ENCODE results near the gene HEBP2.

The HEBP2 gene

GRCh38 chr6:138397128-138398122 lies 6.6 kb upstream of the HEBP2 start:
- no peak for DNase-seq

GRCh38 chr6:138400326-138400725 lies 3.7 kb upstream of the HEBP2 start:
- no peak for DNase-seq

GRCh38 chr6:138401960-138402837 lies 1.8 kb upstream of the HEBP2 start:
- no peak for DNase-seq

GRCh38 chr6:138402838-138403187 lies 1.2 kb upstream of the HEBP2 start:
- no peak for DNase-seq

GRCh38 chr6:138403324-138403800 lies 661 bp upstream of the HEBP2 start:
- DNase-seq: peak; percentile 22

- no peak for DNase-seq
Observed at GRCh38 chr6:138404666-138405337, 779 bp downstream of the HEBP2 start.

GRCh38 chr6:138405816-138406413 lies 1.9 kb downstream of the HEBP2 start:
- DNase-seq: no peak

- DNase-seq: peak; percentile 6
Observed at GRCh38 chr6:138406443-138406842, 2.4 kb downstream of the HEBP2 start.

GRCh38 chr6:138410048-138410735 lies 6.2 kb downstream of the HEBP2 start:
- no peak for DNase-seq

- DNase-seq: no peak
Observed at GRCh38 chr6:138410972-138411880, 7.2 kb downstream of the HEBP2 start.

GRCh38 chr6:138415125-138415524 lies 11.1 kb downstream of the HEBP2 start:
- no peak for DNase-seq

- DNase-seq: no peak
Observed at GRCh38 chr6:138416206-138416605, 12.2 kb downstream of the HEBP2 start.

GRCh38 chr6:138417493-138418117 lies 13.6 kb downstream of the HEBP2 start:
- DNase-seq: no peak

GRCh38 chr6:138418118-138418742 lies 14.2 kb downstream of the HEBP2 start:
- no peak for DNase-seq

GRCh38 chr6:138419766-138420165 lies 15.7 kb downstream of the HEBP2 start:
- DNase-seq: no peak

- DNase-seq: no peak
Observed at GRCh38 chr6:138420356-138420755, 16.3 kb downstream of the HEBP2 start.

- DNase-seq: no peak
Observed at GRCh38 chr6:138421089-138421488, 17.1 kb downstream of the HEBP2 start.

GRCh38 chr6:138421608-138422007 lies 17.6 kb downstream of the HEBP2 start:
- DNase-seq: no peak

- DNase-seq: no peak
Observed at GRCh38 chr6:138422861-138423260, 18.8 kb downstream of the HEBP2 start.

All from RPMI8226 (cell line).